T-helper 2 cell treated with Interferon-gamma antibody and Interleukin-4, amounts not matched to agents 5 μg/mL and 100 μg/mL, for 36 hours (primary cell): Measurements from ENCODE around the gene PHLDB1.
A peak's percentile ranks its signal among the peaks of the same experiment; 100 is the strongest.

Experiments used
- DNase-seq: peaks from one replicate; pipeline ENCODE4 v3.0.0; 2021; ENCODE audit warnings: low spot score
- H3K27ac Mint-ChIP-seq: one replicate; pipeline ENCODE4 v1.8.0; 2021; ENCODE audit warnings: mild to moderate bottlenecking, mixed read lengths
- H3K27me3 Mint-ChIP-seq: one replicate; pipeline ENCODE4 v1.8.0; 2021; ENCODE audit warnings: low read depth, mixed read lengths
- H3K36me3 Mint-ChIP-seq: one replicate; pipeline ENCODE4 v1.8.0; 2021; ENCODE audit warnings: low read depth, mixed read lengths
- H3K4me1 Mint-ChIP-seq: one replicate; pipeline ENCODE4 v1.8.0; 2021; ENCODE audit warnings: low read depth, mixed read lengths
- H3K4me3 Mint-ChIP-seq: one replicate; pipeline ENCODE4 v1.8.0; 2022; ENCODE audit warnings: mild to moderate bottlenecking, moderate library complexity, mixed read lengths
- H3K9me3 Mint-ChIP-seq: one replicate; pipeline ENCODE4 v1.8.0; 2021; ENCODE audit warnings: mixed read lengths

PHLDB1 gene

DNA sequence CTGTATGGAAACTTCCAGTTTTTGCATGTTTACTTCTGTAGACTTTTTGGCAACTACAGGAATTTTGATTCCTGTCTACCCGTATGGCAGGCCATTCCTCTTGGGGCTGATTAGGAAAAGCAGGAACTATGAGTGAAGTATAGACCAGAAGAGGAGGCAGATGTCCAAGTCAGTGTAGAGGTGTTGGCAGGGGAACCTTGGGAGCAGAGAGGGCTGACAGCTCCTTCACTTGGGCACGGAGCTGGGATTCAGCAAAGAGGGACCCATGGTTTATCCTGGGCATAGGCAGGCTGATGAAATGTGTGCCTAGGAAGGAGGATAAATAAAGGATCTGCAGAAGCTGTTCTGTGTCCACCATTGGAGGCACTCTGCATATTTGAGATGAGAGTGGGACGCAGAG lies 39.0 kb downstream of the PHLDB1 start:
- H3K4me3 Mint-ChIP-seq, result no peak overlapping the region
- no peaks in the 10 kb centered on the region for H3K36me3 Mint-ChIP-seq
- no peaks in the 10 kb centered on the region for H3K27me3 Mint-ChIP-seq
- no peak for DNase-seq
- H3K9me3 Mint-ChIP-seq, result no peaks in the 10 kb centered on the region
- H3K4me1 Mint-ChIP-seq, result no peaks in the 10 kb centered on the region
- no peak overlapping the region for H3K27ac Mint-ChIP-seq

DNA sequence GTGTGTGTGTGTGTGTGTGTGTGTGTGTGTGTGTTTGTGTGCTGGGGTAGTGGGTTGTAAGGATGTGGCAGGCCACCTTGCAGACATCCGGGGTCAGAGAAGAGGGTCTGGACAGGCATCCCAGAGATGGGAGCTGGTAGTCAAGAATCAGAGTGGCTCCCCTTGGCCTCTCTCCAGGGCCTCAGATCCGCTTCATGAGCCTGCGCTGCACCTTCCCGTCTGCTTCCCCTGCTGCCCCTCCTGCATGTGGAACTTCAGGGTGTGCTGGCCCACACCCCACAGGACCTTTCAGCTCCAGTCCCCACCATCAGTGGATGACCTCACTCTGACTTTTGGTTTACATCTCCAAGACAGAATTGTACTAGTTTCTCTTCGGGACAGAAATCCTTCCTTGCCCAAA lies 40.9 kb downstream of the PHLDB1 start:
- no peak for DNase-seq
- Mint-ChIP-seq H3K27ac (no peak overlapping the region), H3K9me3 (no peaks in the 10 kb centered on the region), H3K4me1 (peaks cover 5% of the 10 kb centered on the region), H3K36me3 (no peaks in the 10 kb centered on the region), H3K27me3 (no peaks in the 10 kb centered on the region), H3K4me3 (no peak overlapping the region)

DNA sequence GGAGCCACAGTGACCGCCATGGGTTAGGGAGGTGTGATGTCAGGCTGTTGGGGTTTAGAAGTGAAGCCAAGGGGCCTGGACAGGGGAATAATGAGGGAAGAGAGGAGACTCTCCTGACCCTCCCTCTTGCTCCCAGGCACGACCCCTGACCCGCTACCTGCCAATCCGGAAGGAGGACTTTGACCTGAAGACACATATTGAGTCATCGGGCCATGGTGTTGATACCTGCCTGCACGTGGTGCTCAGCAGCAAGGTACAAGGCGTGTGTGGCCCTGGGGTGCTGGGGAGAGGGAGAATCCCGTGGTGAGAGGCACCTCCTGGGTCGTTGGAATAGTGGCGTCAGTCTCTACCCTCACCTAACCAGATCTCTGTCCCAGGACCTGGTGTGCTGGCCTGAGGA lies 42.5 kb downstream of the PHLDB1 start:
- H3K27ac Mint-ChIP-seq, result no peak overlapping the region
- no peaks in the 10 kb centered on the region for H3K9me3 Mint-ChIP-seq
- H3K36me3 Mint-ChIP-seq, result no peaks in the 10 kb centered on the region
- DNase-seq, result no peak
- peaks cover 5% of the 10 kb centered on the region for H3K4me1 Mint-ChIP-seq
- peaks cover 3% of the 10 kb centered on the region for H3K27me3 Mint-ChIP-seq
- H3K4me3 Mint-ChIP-seq, result no peak overlapping the region

DNA sequence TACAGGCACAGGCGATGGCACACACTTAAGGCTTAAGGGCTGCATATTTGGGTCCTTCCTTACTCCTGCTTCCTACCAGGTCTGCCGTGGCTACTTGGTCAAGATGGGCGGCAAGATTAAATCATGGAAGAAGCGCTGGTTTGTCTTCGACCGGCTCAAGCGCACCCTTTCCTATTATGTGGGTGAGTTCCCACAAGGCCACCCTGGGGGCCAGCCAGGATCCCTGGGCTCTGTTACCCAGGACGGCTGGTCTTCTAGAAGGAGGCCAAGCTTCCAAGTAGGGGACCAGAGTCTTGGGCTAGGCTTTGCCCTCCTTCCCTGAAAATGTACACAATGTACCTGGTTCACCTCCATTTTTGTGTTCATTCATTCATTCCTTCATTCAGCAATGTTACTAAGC lies 43.0 kb downstream of the PHLDB1 start:
- H3K27me3 Mint-ChIP-seq, result peaks cover 3% of the 10 kb centered on the region
- H3K36me3 Mint-ChIP-seq, result no peaks in the 10 kb centered on the region
- no peak overlapping the region for H3K4me3 Mint-ChIP-seq
- peaks cover 5% of the 10 kb centered on the region for H3K4me1 Mint-ChIP-seq
- H3K27ac Mint-ChIP-seq, result no peak overlapping the region
- DNase-seq, result no peak
- no peaks in the 10 kb centered on the region for H3K9me3 Mint-ChIP-seq

DNA sequence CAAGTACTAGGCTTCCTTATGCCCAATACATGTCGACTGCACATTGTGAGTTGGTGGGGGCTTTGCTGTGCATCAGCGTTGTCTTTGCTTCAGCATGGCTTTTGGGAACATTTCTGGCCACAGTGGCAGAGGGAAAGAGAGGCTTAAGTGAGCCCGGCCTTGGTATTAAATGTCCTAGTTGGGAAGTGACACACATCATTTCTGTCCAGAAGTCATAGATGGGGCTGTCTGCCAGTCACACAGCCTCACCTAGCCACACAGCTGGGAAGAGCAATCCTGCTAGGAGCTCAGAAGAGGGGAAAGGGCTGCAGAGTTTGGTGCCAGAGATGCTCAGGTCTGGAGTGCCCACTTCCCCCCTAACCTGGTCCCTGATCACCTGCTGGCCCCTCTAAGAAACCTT lies 44.4 kb downstream of the PHLDB1 start:
- Mint-ChIP-seq H3K9me3 (no peaks in the 10 kb centered on the region), H3K4me1 (peaks cover 5% of the 10 kb centered on the region), H3K27me3 (peaks cover 3% of the 10 kb centered on the region), H3K36me3 (no peaks in the 10 kb centered on the region), H3K4me3 (no peak overlapping the region), H3K27ac (no peak overlapping the region)
- DNase-seq, result no peak

DNA sequence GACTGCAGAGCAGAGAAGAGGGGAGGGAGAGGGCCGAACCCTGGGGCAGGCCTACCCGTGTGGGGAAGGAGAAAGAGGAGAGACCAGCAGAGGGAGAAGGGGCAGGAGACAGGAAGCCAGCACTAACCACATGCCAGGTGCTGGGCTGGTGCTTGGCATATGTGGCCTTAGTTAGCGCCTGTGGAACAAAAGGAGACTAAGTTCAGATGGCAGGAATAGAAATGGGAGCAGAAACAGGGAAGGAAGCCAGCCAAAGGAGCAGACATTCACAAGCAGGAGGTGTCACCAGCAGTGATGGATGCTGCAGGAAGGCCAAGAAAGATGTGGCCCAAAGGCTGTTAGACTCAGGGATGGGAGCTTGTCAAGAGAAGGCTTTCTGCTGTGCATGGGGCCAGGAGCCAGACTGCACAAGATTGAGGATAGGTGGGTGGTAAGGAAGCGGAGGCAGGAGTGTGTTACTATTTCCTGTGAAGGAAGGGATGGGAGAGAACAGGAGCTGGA lies 45.3 kb downstream of the PHLDB1 start:
- no peak overlapping the region for H3K27ac Mint-ChIP-seq
- no peaks in the 10 kb centered on the region for H3K36me3 Mint-ChIP-seq
- no peaks in the 10 kb centered on the region for H3K9me3 Mint-ChIP-seq
- no peak overlapping the region for H3K4me3 Mint-ChIP-seq
- DNase-seq, result no peak
- H3K4me1 Mint-ChIP-seq, result peaks cover 5% of the 10 kb centered on the region
- H3K27me3 Mint-ChIP-seq, result peaks cover 3% of the 10 kb centered on the region

DNA sequence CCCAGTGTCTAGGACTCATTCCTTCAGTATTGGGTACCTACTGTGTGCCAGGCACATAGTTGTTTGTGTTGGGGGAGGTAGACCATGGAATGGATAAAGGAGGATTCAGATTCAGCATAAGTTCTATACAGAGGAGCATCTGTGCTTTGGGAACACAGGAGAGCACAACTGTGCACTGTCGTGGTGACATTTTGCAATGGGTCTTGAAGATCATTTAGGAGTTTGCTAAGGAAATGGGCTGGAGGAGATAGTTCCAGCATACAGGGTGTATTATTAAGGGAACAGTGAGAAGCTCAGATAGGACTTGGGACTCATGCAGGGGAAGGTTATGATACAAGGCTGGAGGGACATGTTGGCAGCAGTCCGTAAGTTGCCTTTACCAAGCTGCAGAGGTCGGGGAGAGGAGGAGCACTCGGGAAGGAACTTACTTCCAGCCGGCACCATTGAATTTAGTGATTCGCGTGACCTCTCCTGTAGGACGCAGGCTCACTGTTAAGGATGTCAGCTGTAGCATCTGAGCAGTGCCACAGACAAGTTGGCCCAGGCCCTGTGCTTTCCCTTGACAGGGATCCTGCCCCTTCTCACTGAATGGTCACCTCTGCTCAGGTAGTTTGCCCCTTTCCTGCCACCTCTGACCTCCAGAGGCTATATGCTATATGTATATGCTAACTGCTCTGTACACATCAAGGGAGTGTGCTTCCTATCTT lies 46.4 kb downstream of the PHLDB1 start:
- H3K4me3 Mint-ChIP-seq, result no peak overlapping the region
- no peak overlapping the region for H3K27ac Mint-ChIP-seq
- H3K4me1 Mint-ChIP-seq, result peaks cover 5% of the 10 kb centered on the region
- H3K36me3 Mint-ChIP-seq, result no peaks in the 10 kb centered on the region
- no peak for DNase-seq
- H3K27me3 Mint-ChIP-seq, result peaks cover 3% of the 10 kb centered on the region
- no peaks in the 10 kb centered on the region for H3K9me3 Mint-ChIP-seq

DNA sequence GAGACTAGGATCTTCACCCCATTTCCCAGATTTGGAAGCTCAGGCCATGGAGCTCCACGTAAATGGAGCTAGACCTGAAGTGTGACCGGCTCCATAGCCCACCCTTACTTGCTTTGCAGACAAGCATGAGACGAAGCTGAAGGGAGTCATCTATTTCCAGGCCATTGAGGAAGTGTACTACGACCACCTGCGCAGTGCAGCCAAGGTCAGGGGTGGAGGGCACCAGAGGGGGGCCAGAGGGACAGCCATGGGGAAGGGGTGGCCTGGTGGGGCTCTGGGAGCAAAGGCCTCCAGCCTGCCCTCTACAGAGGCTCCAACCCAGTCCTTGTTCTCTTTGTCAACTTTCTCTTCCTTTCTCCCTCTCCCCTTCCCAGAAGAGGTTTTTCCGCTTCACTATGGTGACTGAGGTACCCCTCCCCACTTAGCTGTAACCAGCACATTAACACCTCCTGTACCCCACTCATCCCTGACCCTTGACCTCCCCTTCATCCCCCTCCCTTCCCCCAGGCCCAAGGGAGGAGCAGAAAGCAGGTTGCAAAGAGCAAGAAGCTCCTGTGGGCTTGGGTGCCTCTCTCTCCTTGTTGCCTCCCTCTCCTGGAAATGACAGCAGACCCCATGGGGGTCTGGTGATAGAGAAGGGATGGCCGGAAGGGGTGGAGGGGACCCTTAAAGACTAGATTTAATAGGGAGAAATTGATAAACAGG lies 48.2 kb downstream of the PHLDB1 start:
- H3K9me3 Mint-ChIP-seq, result no peaks in the 10 kb centered on the region
- H3K27ac Mint-ChIP-seq, result no peak overlapping the region
- peaks cover 9% of the 10 kb centered on the region for H3K4me1 Mint-ChIP-seq
- H3K4me3 Mint-ChIP-seq, result no peak overlapping the region
- H3K36me3 Mint-ChIP-seq, result no peaks in the 10 kb centered on the region
- DNase-seq, result no peak
- H3K27me3 Mint-ChIP-seq, result peaks cover 3% of the 10 kb centered on the region

DNA sequence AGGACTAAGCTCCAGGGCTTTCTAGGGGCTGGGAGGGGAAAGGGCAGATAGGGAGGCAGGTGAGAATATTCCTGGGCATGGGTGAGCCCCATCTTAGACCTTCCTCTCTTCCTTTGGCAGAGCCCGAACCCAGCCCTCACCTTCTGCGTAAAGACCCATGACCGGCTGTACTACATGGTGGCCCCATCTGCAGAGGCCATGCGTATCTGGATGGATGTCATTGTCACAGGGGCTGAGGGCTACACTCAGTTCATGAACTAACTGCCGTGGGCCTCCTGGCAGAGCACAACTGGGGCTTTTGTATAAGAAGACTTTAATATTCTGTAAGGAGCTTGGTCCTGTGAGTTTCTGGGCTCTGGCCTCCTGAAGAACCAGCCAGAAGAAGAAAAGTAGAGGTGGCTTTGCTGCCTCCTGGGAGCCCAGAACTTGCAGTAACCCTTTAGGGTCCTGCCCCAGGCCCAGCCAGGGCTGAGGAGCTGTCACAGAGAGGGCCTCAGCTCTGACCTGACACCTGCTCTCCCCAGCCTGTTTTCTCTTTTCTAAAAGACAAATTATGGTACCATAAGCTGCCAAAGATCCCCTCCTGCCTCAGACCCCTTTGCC lies 49.2 kb downstream of the PHLDB1 start:
- H3K27me3 Mint-ChIP-seq, result peaks cover 3% of the 10 kb centered on the region
- H3K9me3 Mint-ChIP-seq, result no peaks in the 10 kb centered on the region
- H3K4me3 Mint-ChIP-seq, result no peak overlapping the region
- no peaks in the 10 kb centered on the region for H3K36me3 Mint-ChIP-seq
- H3K27ac Mint-ChIP-seq, result no peak overlapping the region
- peaks cover 9% of the 10 kb centered on the region for H3K4me1 Mint-ChIP-seq
- DNase-seq, result no peak

DNA sequence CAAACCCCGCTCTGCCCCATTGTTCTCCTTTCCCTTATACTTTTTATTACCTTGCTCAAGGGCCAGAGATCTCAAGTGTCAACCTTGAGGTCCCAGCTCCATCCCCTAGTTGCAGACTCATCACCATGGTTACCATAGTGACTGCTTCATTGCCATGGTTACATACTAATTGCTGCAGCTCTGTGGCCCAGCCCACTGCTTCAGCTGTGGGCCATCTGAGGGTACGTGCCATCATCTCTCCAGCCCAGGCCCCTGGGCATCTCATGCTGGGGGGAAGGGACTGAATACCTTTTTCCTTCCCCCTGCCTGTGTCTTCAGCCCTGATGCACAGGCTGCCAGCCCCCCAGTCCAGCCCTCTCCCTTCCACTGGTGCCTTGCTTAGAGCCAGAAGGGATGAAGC lies 49.8 kb downstream of the PHLDB1 start:
- Mint-ChIP-seq H3K27me3 (peaks cover 3% of the 10 kb centered on the region), H3K4me1 (peaks cover 9% of the 10 kb centered on the region), H3K36me3 (no peaks in the 10 kb centered on the region), H3K27ac (no peak overlapping the region), H3K4me3 (no peak overlapping the region), H3K9me3 (no peaks in the 10 kb centered on the region)
- no peak for DNase-seq

DNA sequence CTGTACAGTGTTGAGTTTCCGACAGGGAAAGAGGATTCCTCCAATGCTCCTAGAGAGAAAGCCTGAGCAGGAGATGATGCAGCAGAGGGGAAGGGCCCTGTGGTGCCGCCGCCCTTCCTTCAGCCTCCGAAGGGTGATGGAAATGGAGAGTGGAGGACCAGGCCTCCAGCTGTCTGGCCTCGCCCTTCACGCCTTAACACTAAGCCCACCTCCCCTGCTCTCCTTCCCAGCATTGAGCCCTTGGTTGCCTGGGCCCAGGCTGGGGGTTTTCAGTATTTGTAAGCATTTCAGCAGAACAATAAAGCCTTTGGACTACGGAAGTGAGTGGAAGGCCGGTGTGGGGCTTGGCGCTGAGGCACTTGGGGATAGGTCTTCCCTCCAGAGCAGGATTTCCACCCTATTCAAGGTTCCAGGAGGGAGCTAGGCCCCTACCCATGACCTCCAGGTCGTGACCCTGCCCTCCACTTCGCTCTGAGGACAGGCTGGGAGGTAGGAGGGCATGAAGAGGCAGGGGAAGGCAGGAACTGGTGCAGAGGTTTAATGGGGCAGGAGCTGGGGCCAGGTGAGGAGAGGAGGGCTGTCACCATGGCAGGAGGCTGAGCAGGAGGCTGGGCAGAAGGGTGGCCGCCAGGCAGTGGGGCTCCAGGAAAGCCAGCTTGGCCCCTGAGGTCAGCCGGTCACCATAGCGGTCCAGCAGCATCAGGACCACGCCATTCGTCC lies 50.5 kb downstream of the PHLDB1 start:
- Mint-ChIP-seq H3K4me1 (peaks cover 4% of the 10 kb centered on the region), H3K4me3 (no peak overlapping the region), H3K27me3 (peaks cover 3% of the 10 kb centered on the region), H3K9me3 (no peaks in the 10 kb centered on the region), H3K36me3 (no peaks in the 10 kb centered on the region), H3K27ac (no peak overlapping the region)
- DNase-seq, result no peak

DNA sequence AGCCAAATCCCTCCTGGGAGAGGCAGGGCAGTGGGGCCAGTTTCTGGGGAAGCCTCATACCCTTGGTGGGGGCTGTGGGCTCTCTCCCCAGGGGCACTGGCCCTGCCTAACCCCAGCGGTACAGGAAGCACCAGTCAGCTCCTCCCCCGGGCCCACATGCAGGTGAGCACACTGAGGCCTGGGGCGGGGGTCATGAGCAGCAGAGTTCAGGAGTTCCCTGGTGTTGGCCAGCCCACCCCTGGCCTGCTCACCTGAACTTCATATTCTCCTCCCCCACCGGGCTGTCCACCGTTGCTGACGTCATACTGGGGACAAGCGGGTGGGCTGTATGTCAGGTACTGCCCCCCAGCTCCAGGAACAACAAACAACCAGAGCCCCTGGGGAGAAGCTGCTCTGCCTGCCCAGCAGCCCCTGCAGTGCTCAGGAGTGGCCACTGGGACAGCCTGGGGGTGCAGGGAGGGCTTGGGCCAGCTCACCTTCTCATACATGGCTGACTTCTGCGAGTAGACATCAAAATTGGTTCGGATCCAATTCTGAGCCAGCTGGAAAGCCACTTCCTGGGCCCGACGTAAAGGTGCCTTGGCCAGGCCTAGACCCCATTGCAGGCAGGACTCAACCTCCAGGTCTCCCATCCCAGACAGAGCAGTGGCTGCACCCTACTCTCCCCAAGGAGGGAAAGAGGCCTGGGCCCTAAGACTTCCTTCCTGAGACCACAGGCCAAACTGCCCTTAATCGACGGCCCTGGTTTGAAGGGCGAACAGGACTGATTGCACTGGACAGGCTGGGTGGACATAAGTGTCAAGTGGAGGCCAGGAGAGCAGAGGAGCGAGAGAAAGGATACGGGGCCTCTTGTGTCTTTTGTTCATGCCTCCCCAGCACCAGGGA lies 51.3 kb downstream of the PHLDB1 start:
- peaks cover 2% of the 10 kb centered on the region for H3K27me3 Mint-ChIP-seq
- no peak overlapping the region for H3K27ac Mint-ChIP-seq
- peaks cover 3% of the 10 kb centered on the region for H3K4me1 Mint-ChIP-seq
- no peaks in the 10 kb centered on the region for H3K36me3 Mint-ChIP-seq
- no peaks in the 10 kb centered on the region for H3K9me3 Mint-ChIP-seq
- DNase-seq, result no peak
- no peak overlapping the region for H3K4me3 Mint-ChIP-seq

DNA sequence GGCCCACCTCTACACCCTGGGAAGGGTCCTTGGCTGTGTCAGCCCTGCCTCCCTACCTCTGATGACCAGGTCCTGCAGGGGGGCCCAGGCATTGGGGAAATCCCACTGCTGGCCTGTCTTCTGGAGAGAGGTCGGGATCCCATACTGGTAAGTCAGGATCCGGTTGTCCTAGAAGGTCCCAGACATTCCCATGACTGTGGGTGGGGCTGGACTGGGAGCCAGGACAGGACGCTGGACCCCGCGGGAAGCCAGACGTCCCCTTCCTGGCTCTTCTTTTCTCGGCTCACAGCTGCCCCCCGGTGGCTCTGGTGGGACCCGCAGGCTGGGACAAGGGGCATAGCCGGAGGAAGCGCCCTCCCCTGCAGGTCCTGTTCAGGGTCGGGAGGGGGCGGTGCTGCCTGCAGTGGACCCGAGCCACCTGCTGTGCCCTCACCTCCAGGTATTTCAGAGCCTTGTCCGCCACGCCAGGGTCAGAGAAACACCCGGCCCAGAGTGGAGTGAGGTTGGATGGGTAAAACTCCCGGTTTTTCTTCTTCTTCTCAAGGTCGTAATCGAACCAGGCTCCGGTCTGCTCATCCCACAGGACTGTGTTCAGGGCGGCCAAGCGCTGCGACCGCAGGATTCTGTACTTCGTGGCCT lies 52.0 kb downstream of the PHLDB1 start:
- Mint-ChIP-seq H3K27me3 (no peaks in the 10 kb centered on the region), H3K4me1 (peaks cover 3% of the 10 kb centered on the region), H3K27ac (no peak overlapping the region), H3K36me3 (no peaks in the 10 kb centered on the region), H3K9me3 (no peaks in the 10 kb centered on the region), H3K4me3 (no peak overlapping the region)
- peak; percentile 75 for DNase-seq
